ENCODE results near the gene RPN2. TPM values are rescaled to one million over a fixed set of nuclear protein-coding genes. Genes with fewer than 3 reads are reported as not detected.

The RPN2 gene
- polyA plus RNA-seq, 4 donors = 32.9 to 208 (median 123) TPM

DNA sequence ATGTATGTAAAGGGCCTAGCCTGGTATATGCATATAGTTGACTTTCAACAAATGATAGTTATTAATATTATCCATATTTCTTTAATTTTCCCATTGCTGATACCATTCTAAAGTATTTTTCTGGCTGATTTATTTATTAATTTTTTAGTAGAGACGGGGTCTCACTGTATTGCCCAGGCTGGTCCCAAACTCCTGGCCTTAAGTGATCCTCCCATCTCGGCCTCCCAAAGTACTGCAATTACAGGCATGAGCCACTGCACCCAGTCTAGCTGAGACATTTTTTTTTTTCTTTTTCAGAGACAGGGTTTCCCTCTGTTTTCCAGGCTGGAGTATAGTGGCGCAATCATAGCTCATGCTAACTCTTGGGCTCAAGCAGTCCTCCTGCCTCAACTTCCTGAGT lies 30.1 kb downstream of the RPN2 start:
- Histone ChIP-seq H3K4me1 (ENCODE audit: control insufficient read depth in 3 of 3, insufficient read depth in 2 of 3, low read depth in 1 of 3, low read length in 2 of 3) (no peaks in the 10 kb centered on the region), H3K36me3 (ENCODE audit: control insufficient read depth in 3 of 3, insufficient read depth in 2 of 3, low read depth in 1 of 3, low read length in 3 of 3) (peaks cover 31 to 62% (median 32%) of the 10 kb centered on the region in 3 donors), H3K27ac (ENCODE audit: low read depth in 1 of 3, low read length in 2 of 3) (no peak overlapping the region), H3K27me3 (ENCODE audit: control insufficient read depth in 3 of 3, insufficient read depth in 3 of 3, low read length in 3 of 3) (no peaks in the 10 kb centered on the region), H3K4me3 (ENCODE audit: low read depth in 1 of 3, low read length in 3 of 3) (no peak overlapping the region), H3K9me3 (ENCODE audit: control insufficient read depth in 2 of 2, insufficient read depth in 1 of 2, low read depth in 1 of 2, low read length in 1 of 2) (no peaks in the 10 kb centered on the region)
- DNase-seq = no peak
- 97 to 99% (median 98%) methylated on average over 3 of the region's 3 CpGs for WGBS, 3 donors
- no peak for FAIRE-seq

DNA sequence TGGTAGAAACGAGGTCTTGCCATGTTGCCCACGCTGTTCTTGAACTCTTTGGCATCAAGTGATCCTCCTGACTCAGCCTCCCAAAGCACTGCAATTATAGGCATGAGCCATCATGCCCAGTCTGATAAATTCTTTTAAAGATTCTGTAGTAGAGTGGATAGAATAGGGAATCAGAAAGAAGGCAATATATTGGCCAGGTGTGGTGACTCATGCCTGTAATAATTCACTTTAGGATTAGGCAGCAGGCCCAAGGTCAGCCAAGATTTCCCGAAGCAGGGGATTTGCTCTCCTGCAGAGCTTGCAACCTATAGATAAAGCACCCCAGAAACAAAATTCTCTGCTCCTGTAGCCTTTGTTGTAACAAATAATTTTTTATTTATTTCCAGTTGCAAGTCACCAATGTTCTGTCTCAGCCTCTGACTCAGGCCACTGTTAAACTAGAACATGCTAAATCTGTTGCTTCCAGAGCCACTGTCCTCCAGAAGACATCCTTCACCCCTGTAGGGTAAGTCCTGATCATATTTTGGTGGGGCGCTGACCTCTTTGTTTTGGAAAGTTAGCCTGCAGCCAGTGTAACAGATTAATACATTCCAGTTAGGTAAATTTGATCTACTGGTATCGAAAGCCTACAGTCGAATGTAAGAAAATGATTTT lies 30.7 kb downstream of the RPN2 start:
- Histone ChIP-seq H3K4me3 (ENCODE audit: low read depth in 1 of 3, low read length in 3 of 3) (no peak overlapping the region), H3K27me3 (ENCODE audit: control insufficient read depth in 3 of 3, insufficient read depth in 3 of 3, low read length in 3 of 3) (no peaks in the 10 kb centered on the region), H3K4me1 (ENCODE audit: control insufficient read depth in 3 of 3, insufficient read depth in 2 of 3, low read depth in 1 of 3, low read length in 2 of 3) (no peaks in the 10 kb centered on the region), H3K36me3 (ENCODE audit: control insufficient read depth in 3 of 3, insufficient read depth in 2 of 3, low read depth in 1 of 3, low read length in 3 of 3) (peaks cover 26 to 56% (median 32%) of the 10 kb centered on the region in 3 donors), H3K27ac (ENCODE audit: low read depth in 1 of 3, low read length in 2 of 3) (peak overlapping the region in 1 of 3 donors; percentile 24), H3K9me3 (ENCODE audit: control insufficient read depth in 2 of 2, insufficient read depth in 1 of 2, low read depth in 1 of 2, low read length in 1 of 2) (no peaks in the 10 kb centered on the region)
- 61 to 84% (median 73%) methylated on average over 6 of the region's 6 CpGs for WGBS, 3 donors
- DNase-seq = peak in 1 of 2 donors; percentile 70
- FAIRE-seq = no peak

DNA sequence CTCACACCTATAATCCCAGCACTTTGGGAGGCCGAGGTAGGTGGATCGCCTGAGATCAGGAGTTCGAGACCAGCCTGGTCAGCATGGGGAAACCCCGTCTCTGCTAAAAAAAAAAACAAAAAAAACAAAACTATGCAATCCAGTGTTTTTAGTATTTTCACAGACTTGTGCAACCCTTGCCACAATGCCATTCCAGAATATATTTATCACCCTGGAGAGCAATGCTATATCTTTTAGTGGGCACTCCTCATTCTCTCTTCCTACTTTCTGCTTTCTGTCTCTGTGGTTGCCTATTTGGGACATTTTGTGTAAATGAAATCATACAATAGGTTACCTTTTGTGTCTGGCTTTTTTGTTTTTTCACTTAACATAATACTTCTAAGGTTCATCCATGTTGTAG lies 39.3 kb downstream of the RPN2 start:
- WGBS, 3 donors = 94 to 98% (median 98%) methylated on average over 4 of the region's 4 CpGs
- Histone ChIP-seq H3K4me3 (ENCODE audit: low read depth in 1 of 3, low read length in 3 of 3) (no peak overlapping the region), H3K4me1 (ENCODE audit: control insufficient read depth in 3 of 3, insufficient read depth in 2 of 3, low read depth in 1 of 3, low read length in 2 of 3) (peaks cover 0 to 7% (median 0%) of the 10 kb centered on the region in 3 donors), H3K9me3 (ENCODE audit: control insufficient read depth in 2 of 2, insufficient read depth in 1 of 2, low read depth in 1 of 2, low read length in 1 of 2) (no peaks in the 10 kb centered on the region), H3K27me3 (ENCODE audit: control insufficient read depth in 3 of 3, insufficient read depth in 3 of 3, low read length in 3 of 3) (no peaks in the 10 kb centered on the region), H3K36me3 (ENCODE audit: control insufficient read depth in 3 of 3, insufficient read depth in 2 of 3, low read depth in 1 of 3, low read length in 3 of 3) (peaks cover 2 to 27% (median 15%) of the 10 kb centered on the region in 3 donors), H3K27ac (ENCODE audit: low read depth in 1 of 3, low read length in 2 of 3) (no peak overlapping the region)
- no peak for DNase-seq
- no peak for FAIRE-seq

DNA sequence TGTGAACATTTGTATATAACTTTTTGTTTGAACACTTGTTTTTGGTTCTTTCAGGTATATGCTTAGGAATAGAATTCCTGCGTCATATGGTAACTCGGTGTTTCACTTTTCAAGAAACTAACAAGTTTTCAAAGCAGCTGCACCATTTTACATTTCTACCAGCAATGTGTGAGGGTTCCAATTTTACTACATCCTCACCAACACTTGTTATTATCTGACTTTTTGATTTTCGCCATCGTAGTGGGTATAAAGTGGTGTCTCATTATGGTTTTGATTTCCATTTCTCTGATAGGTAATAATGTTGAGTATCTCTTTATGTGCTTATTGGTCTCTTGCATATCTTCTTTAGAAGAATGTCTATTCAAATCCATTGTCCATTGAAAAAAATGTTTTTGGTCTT lies 39.8 kb downstream of the RPN2 start:
- Histone ChIP-seq H3K4me3 (ENCODE audit: low read depth in 1 of 3, low read length in 3 of 3) (no peak overlapping the region), H3K27me3 (ENCODE audit: control insufficient read depth in 3 of 3, insufficient read depth in 3 of 3, low read length in 3 of 3) (no peaks in the 10 kb centered on the region), H3K36me3 (ENCODE audit: control insufficient read depth in 3 of 3, insufficient read depth in 2 of 3, low read depth in 1 of 3, low read length in 3 of 3) (peaks cover 5 to 30% (median 11%) of the 10 kb centered on the region in 3 donors), H3K27ac (ENCODE audit: low read depth in 1 of 3, low read length in 2 of 3) (no peak overlapping the region), H3K9me3 (ENCODE audit: control insufficient read depth in 2 of 2, insufficient read depth in 1 of 2, low read depth in 1 of 2, low read length in 1 of 2) (no peaks in the 10 kb centered on the region), H3K4me1 (ENCODE audit: control insufficient read depth in 3 of 3, insufficient read depth in 2 of 3, low read depth in 1 of 3, low read length in 2 of 3) (peaks cover 0 to 7% (median 0%) of the 10 kb centered on the region in 3 donors)
- FAIRE-seq = no peak
- DNase-seq = no peak
- 72 to 88% (median 83%) methylated on average over 4 of the region's 4 CpGs for WGBS, 3 donors

DNA sequence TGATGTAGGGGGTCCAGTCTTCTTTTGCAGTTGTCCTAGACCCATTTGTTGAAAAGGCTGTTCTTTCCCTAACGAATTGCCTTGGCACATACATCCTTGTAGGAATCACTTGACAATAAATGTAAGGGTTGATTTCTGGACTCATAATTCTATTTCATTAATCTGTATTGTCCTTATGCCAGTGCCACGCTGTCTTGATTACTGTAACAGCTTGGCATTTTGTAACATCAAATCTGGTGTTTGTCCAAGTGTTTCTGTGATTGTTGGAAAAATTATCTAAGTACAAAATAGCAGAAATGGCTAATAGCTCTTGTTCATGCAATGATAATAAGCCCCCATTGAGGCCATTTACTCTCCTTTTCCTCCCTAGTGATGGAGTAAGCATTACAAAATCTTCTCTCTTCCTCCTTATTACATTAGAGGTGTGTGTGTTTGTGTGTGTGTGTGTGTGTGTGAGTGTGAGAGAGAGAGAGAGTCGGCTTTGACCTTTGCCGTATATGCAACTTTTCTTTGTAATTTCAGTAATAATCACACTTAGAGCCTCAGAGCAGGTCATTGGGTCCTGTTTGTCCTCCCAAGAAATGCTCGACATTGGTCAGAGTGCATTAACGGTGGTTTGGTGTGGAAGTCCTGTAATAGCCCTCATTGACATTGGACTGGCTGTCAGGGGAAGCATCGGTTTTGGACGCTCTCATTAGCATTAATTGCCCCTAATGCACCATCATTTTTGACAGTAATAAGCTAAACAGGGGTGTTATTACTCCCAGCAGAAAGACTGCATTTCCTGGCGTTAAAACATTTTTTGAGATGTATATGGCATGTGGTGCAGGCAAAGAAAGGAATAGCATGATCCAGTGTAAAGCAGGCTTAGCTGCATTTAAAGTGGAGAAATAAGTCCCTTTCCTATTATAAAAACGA lies 40.9 kb downstream of the RPN2 start:
- DNase-seq (no peak), FAIRE-seq (no peak)
- Histone ChIP-seq H3K36me3 (ENCODE audit: control insufficient read depth in 3 of 3, insufficient read depth in 2 of 3, low read depth in 1 of 3, low read length in 3 of 3) (peaks cover 13 to 36% (median 17%) of the 10 kb centered on the region in 3 donors), H3K27ac (ENCODE audit: low read depth in 1 of 3, low read length in 2 of 3) (peak overlapping the region in 1 of 3 donors; percentile 15), H3K4me3 (ENCODE audit: low read depth in 1 of 3, low read length in 3 of 3) (no peak overlapping the region), H3K4me1 (ENCODE audit: control insufficient read depth in 3 of 3, insufficient read depth in 2 of 3, low read depth in 1 of 3, low read length in 2 of 3) (peaks cover 0 to 7% (median 0%) of the 10 kb centered on the region in 3 donors), H3K27me3 (ENCODE audit: control insufficient read depth in 3 of 3, insufficient read depth in 3 of 3, low read length in 3 of 3) (no peaks in the 10 kb centered on the region), H3K9me3 (ENCODE audit: control insufficient read depth in 2 of 2, insufficient read depth in 1 of 2, low read depth in 1 of 2, low read length in 1 of 2) (no peaks in the 10 kb centered on the region)
- 84% methylated on average over 10 of the region's 10 CpGs for WGBS, 3 donors

DNA sequence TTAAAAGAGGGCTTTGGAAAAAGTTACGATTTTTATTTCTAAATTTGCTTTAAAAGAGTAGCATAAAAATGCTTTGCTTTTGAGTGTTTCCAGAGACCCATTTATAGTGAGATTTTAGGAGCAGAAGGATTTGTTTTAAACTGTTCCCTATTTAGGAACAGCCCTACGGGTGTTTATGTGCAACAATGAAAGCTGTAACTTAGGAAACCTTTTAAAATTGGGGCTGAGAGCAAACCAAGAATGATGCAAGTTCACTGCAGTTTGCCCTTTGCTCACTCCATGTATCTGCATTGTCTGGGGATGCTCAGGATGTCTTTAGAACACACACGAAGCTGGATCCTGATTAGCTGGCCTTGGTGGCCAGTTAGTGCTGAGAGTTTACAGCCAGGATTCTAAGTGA lies 41.6 kb downstream of the RPN2 start:
- H3K9me3 ChIP-seq (ENCODE audit: control insufficient read depth in 2 of 2, insufficient read depth in 1 of 2, low read depth in 1 of 2, low read length in 1 of 2) = no peaks in the 10 kb centered on the region
- H3K4me3 ChIP-seq (ENCODE audit: low read depth in 1 of 3, low read length in 3 of 3) = no peak overlapping the region
- FAIRE-seq = no peak
- WGBS, 3 donors = 38 to 50% (median 46%) methylated on average over 3 of the region's 3 CpGs
- no peak for DNase-seq
- peaks cover 0 to 7% (median 0%) of the 10 kb centered on the region in 3 donors for H3K4me1 ChIP-seq (ENCODE audit: control insufficient read depth in 3 of 3, insufficient read depth in 2 of 3, low read depth in 1 of 3, low read length in 2 of 3)
- peaks cover 15 to 43% (median 23%) of the 10 kb centered on the region in 3 donors for H3K36me3 ChIP-seq (ENCODE audit: control insufficient read depth in 3 of 3, insufficient read depth in 2 of 3, low read depth in 1 of 3, low read length in 3 of 3)
- no peaks in the 10 kb centered on the region for H3K27me3 ChIP-seq (ENCODE audit: control insufficient read depth in 3 of 3, insufficient read depth in 3 of 3, low read length in 3 of 3)
- peak overlapping the region in 1 of 3 donors; percentile 15 for H3K27ac ChIP-seq (ENCODE audit: low read depth in 1 of 3, low read length in 2 of 3)

DNA sequence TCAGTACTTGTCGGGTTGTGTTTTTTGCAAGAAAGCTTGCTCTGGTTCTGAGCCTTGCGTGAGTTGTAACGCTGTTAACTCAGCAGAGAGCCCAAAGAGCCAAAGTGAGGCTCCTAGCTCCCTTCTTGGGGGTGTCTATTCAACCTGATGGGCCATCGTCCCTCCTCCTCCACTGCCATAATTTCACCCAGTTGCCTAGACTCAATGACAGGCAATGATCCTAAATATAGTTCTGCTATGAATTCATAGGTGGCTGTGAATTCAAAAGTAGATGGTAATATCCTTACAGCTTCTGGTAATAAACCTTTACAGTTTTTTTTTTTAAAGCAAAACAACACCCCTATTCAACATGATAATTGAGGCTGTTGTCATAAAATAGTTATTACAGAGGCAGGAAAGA lies 43.0 kb downstream of the RPN2 start:
- no peaks in the 10 kb centered on the region for H3K9me3 ChIP-seq (ENCODE audit: control insufficient read depth in 2 of 2, insufficient read depth in 1 of 2, low read depth in 1 of 2, low read length in 1 of 2)
- DNase-seq = no peak
- 89 to 92% (median 92%) methylated on average over 4 of the region's 4 CpGs for WGBS, 3 donors
- H3K4me3 ChIP-seq (ENCODE audit: low read depth in 1 of 3, low read length in 3 of 3) = no peak overlapping the region
- H3K36me3 ChIP-seq (ENCODE audit: control insufficient read depth in 3 of 3, insufficient read depth in 2 of 3, low read depth in 1 of 3, low read length in 3 of 3) = peaks cover 20 to 44% (median 24%) of the 10 kb centered on the region in 3 donors
- H3K27ac ChIP-seq (ENCODE audit: low read depth in 1 of 3, low read length in 2 of 3) = no peak overlapping the region
- peaks cover 0 to 7% (median 0%) of the 10 kb centered on the region in 3 donors for H3K4me1 ChIP-seq (ENCODE audit: control insufficient read depth in 3 of 3, insufficient read depth in 2 of 3, low read depth in 1 of 3, low read length in 2 of 3)
- FAIRE-seq = no peak
- no peaks in the 10 kb centered on the region for H3K27me3 ChIP-seq (ENCODE audit: control insufficient read depth in 3 of 3, insufficient read depth in 3 of 3, low read length in 3 of 3)

DNA sequence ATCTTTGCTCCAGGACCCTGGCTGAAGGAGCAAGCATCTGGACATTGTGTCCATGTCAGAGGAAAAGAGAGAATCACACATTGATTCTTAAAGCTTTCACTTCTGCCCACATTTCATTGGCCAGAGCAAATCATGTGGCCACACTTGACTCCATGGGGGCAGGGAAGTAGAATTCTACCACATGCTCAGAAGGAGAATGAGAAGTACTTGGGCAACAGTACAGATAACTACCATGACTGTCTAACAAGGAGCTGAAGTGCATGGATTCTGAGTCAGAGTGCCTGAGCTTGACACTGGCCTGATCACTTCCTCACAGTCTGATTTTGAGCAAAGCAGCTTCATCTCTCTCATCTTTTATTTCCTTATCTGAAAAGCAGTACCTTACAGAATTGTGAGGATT lies 43.9 kb downstream of the RPN2 start:
- Histone ChIP-seq H3K9me3 (ENCODE audit: control insufficient read depth in 2 of 2, insufficient read depth in 1 of 2, low read depth in 1 of 2, low read length in 1 of 2) (no peaks in the 10 kb centered on the region), H3K27me3 (ENCODE audit: control insufficient read depth in 3 of 3, insufficient read depth in 3 of 3, low read length in 3 of 3) (no peaks in the 10 kb centered on the region), H3K36me3 (ENCODE audit: control insufficient read depth in 3 of 3, insufficient read depth in 2 of 3, low read depth in 1 of 3, low read length in 3 of 3) (peaks cover 22 to 42% (median 27%) of the 10 kb centered on the region in 3 donors), H3K4me3 (ENCODE audit: low read depth in 1 of 3, low read length in 3 of 3) (no peak overlapping the region), H3K27ac (ENCODE audit: low read depth in 1 of 3, low read length in 2 of 3) (no peak overlapping the region), H3K4me1 (ENCODE audit: control insufficient read depth in 3 of 3, insufficient read depth in 2 of 3, low read depth in 1 of 3, low read length in 2 of 3) (peaks cover 0 to 7% (median 0%) of the 10 kb centered on the region in 3 donors)
- DNase-seq = peak; percentile 24 to 54
- FAIRE-seq = no peak

All from small intestine (tissue), 7 donors.